Renal cortex interstitium (tissue), 15 donors: ENCODE results near the gene EFNA3. TPM values are rescaled to one million over a fixed set of nuclear protein-coding genes. Genes with fewer than 3 reads are reported as not detected.

Source experiments
- DNase-seq, 11 donors: peaks; one replicate each; pipeline ENCODE4 v3.0.0-alpha.2; 2013; ENCODE audit warnings: low read depth in 9 of 11, low spot score in 4 of 11; ENCODE audit errors: extremely low read depth in 1 of 11
- long read RNA-seq, 16 experiments: transcript quantifications; one replicate each; lab custom pipeline, GENCODE V29; 2026
- polyA plus RNA-seq, 3 donors: library from polyadenylated mRNA; unstranded; fragments of 120-200 nt; gene quantifications; one replicate each; pipeline ENCODE4 v1.2.1, GENCODE V29; 2013; ENCODE audit not compliant: insufficient read length in 3 of 3

EFNA3 gene
- 1 to 10 TPM; 6.7 to 7.2 (median 7.2) TPM for polyA plus RNA-seq
- long read RNA-seq, donor 1, partial matches to known transcripts, result 0 of 2 reads
- long read RNA-seq, donor 1, other reads (novel, unspliced or antisense), result 0 of 2 reads
- long read RNA-seq, donor 2, result 0 reads
- long read RNA-seq, donor 3, partial matches to known transcripts, result 0 of 2 reads
- long read RNA-seq, donor 3, other reads (novel, unspliced or antisense), result 0 of 2 reads
- long read RNA-seq, donor 4, partial matches to known transcripts, result 0 of 4 reads
- long read RNA-seq, donor 4, other reads (novel, unspliced or antisense), result 0 of 4 reads
- long read RNA-seq, donor 5, result 0 reads
- long read RNA-seq, donor 6, partial matches to known transcripts, result 0 of 2 reads
- long read RNA-seq, donor 6, other reads (novel, unspliced or antisense), result 0 of 2 reads
- long read RNA-seq, donor 7, partial matches to known transcripts, result 0 of 2 reads
- long read RNA-seq, donor 7, other reads (novel, unspliced or antisense), result 0 of 2 reads
- long read RNA-seq, donor 8, transcript EFNA3-201 (5 exons, 1,782 nt), result major isoform, 6 of 7 reads
- long read RNA-seq, donor 8, partial matches to known transcripts, result 0 of 7 reads
- long read RNA-seq, donor 8, other reads (novel, unspliced or antisense), result 0 of 7 reads
- long read RNA-seq, donor 9, partial matches to known transcripts, result 0 of 4 reads
- long read RNA-seq, donor 9, other reads (novel, unspliced or antisense), result 0 of 4 reads
- long read RNA-seq, donor 10, partial matches to known transcripts, result 5 of 5 reads
- long read RNA-seq, donor 10, other reads (novel, unspliced or antisense), result 0 of 5 reads
- long read RNA-seq, donor 11, partial matches to known transcripts, result 0 of 4 reads
- long read RNA-seq, donor 11, other reads (novel, unspliced or antisense), result 0 of 4 reads
- long read RNA-seq, donor 12, partial matches to known transcripts, result 0 of 1 reads
- long read RNA-seq, donor 12, other reads (novel, unspliced or antisense), result 0 of 1 reads
- long read RNA-seq, donor 13, partial matches to known transcripts, result 0 of 4 reads
- long read RNA-seq, donor 13, other reads (novel, unspliced or antisense), result 0 of 4 reads
- long read RNA-seq, donor 14, partial matches to known transcripts, result 0 of 4 reads
- long read RNA-seq, donor 14, other reads (novel, unspliced or antisense), result 0 of 4 reads
- long read RNA-seq, donor 15, result 0 reads
- long read RNA-seq, donor 16, transcript EFNA3-201 (5 exons, 1,782 nt), result major isoform, 10 of 18 reads
- long read RNA-seq, donor 16, partial matches to known transcripts, result 7 of 18 reads
- long read RNA-seq, donor 16, other reads (novel, unspliced or antisense), result 0 of 18 reads

GRCh38 chr1:155078469-155079209 is at the start of gene EFNA3:
Gene EFNA3 (plus strand): TSS chr1:155078837. CDS start chr1:155078942, 105 bp downstream.
- peak in 1 of 11 donors; percentile 76 for DNase-seq

GRCh38 chr1:155029513-155030242 is 49.0 kb upstream of the EFNA3 start:
- no peak for DNase-seq

- DNase-seq, result no peak
Measured at GRCh38 chr1:155030243-155030795, 48.3 kb upstream of the EFNA3 start.

GRCh38 chr1:155030899-155031298 is 47.7 kb upstream of the EFNA3 start:
- DNase-seq, result no peak

- DNase-seq, result no peak
Measured at GRCh38 chr1:155032886-155033285, 45.8 kb upstream of the EFNA3 start.

GRCh38 chr1:155033524-155033923 is 45.1 kb upstream of the EFNA3 start, which contains the start of the genes DCST1 and DCST2:
Gene DCST1 (plus strand): TSS chr1:155033824. CDS start chr1:155034037, 213 bp downstream.
Gene DCST2 (minus strand): TSS chr1:155033781. CDS start chr1:155033701, 80 bp downstream.
- DNase-seq, result no peak

- no peak for DNase-seq
Measured at GRCh38 chr1:155034318-155035208, 44.1 kb upstream of the EFNA3 start.

GRCh38 chr1:155035936-155036335 is 42.7 kb upstream of the EFNA3 start:
- DNase-seq, result no peak

GRCh38 chr1:155037043-155037442 is 41.6 kb upstream of the EFNA3 start:
- no peak for DNase-seq

GRCh38 chr1:155037851-155038441 is 40.7 kb upstream of the EFNA3 start:
- DNase-seq, result no peak

GRCh38 chr1:155038602-155039307 is 39.9 kb upstream of the EFNA3 start:
- no peak for DNase-seq

GRCh38 chr1:155039308-155039669 is 39.3 kb upstream of the EFNA3 start:
- DNase-seq, result no peak

GRCh38 chr1:155040358-155041093 is 38.1 kb upstream of the EFNA3 start:
- no peak for DNase-seq

GRCh38 chr1:155042789-155043188 is 35.8 kb upstream of the EFNA3 start:
- DNase-seq, result no peak

GRCh38 chr1:155043301-155043702 is 35.3 kb upstream of the EFNA3 start:
- DNase-seq, result no peak
